Osteoblast (primary cell): ENCODE results near the gene TGM3. TPM values are rescaled to one million over a fixed set of nuclear protein-coding genes. Genes with fewer than 3 reads are reported as not detected.

Source experiments
- DNase-seq: peaks from one replicate; pipeline ENCODE4 v3.0.0; 2011; ENCODE audit warnings: low spot score, mixed read lengths; ENCODE audit not compliant: insufficient read length; ENCODE audit errors: missing footprints
- H2AFZ ChIP-seq: 2 replicates; pipeline ENCODE4 v1.6.0; 2011; ENCODE audit warnings: mild to moderate bottlenecking, low read length
- H3K27ac ChIP-seq: 2 replicates; pipeline ENCODE4 v1.5.1; 2011; ENCODE audit warnings: mild to moderate bottlenecking, low read depth, low read length, moderate library complexity
- H3K27me3 ChIP-seq: 2 replicates; pipeline ENCODE4 v1.6.0; 2012; ENCODE audit warnings: mild to moderate bottlenecking, control low read depth, inconsistent platforms, low read length, moderate library complexity; ENCODE audit not compliant: insufficient read depth
- H3K36me3 ChIP-seq: 2 replicates; pipeline ENCODE4 v1.5.1; 2011; ENCODE audit warnings: mild to moderate bottlenecking, low read length, control low read depth, moderate library complexity; ENCODE audit not compliant: insufficient read depth
- H3K4me1 ChIP-seq: 2 replicates; pipeline ENCODE4 v1.5.1; 2011; ENCODE audit warnings: mild to moderate bottlenecking, low read length, control low read depth, moderate library complexity; ENCODE audit not compliant: insufficient read depth
- H3K4me2 ChIP-seq: 2 replicates; pipeline ENCODE4 v1.6.0; 2011; ENCODE audit warnings: mild to moderate bottlenecking, low read length; ENCODE audit not compliant: insufficient read depth
- H3K4me3 ChIP-seq: fragments of 200-600 bp; sonication (generic); 3 replicates; pipeline ENCODE4 v1.5.1; 2012; ENCODE audit warnings: mild to moderate bottlenecking, low read length, inconsistent platforms; ENCODE audit not compliant: insufficient read depth
- H3K79me2 ChIP-seq: 2 replicates; pipeline ENCODE4 v1.6.0; 2012; ENCODE audit warnings: mild to moderate bottlenecking, low read length, control low read depth, inconsistent platforms; ENCODE audit not compliant: insufficient read depth
- H3K9me3 ChIP-seq: 2 replicates; pipeline ENCODE4 v1.5.1; 2011; ENCODE audit warnings: low read depth, low read length, control low read depth
- H4K20me1 ChIP-seq: 2 replicates; pipeline ENCODE4 v1.6.0; 2012; ENCODE audit warnings: mild to moderate bottlenecking, low read length, control low read depth; ENCODE audit not compliant: insufficient read depth
- CTCF ChIP-seq: IDR thresholded peaks from 2 replicates; pipeline ENCODE4 v1.5.1; 2011; ENCODE audit warnings: mild to moderate bottlenecking, low read depth, low read length, moderate library complexity; ENCODE audit errors: extremely low read depth
- total RNA-seq: library from RNA; depleted of rRNA; stranded (reverse); fragments of >200 nt; gene quantifications from 2 replicates; pipeline ENCODE4 v1.2.3, GENCODE V29; 2012

TGM3 gene
- total RNA-seq, 1 donor = not detected

GRCh38 chr20:2300420-2300819, 4.6 kb downstream of the TGM3 start:
- no peak overlapping the region for H2AFZ ChIP-seq
- H3K4me3 ChIP-seq = no peak overlapping the region
- H3K36me3 ChIP-seq = no peaks in the 10 kb centered on the region
- no peaks in the 10 kb centered on the region for H3K9me3 ChIP-seq
- H4K20me1 ChIP-seq = no peaks in the 10 kb centered on the region
- peaks cover 40% of the 10 kb centered on the region for H3K27me3 ChIP-seq
- no peak for TF ChIP-seq CTCF
- DNase-seq = no peak
- no peaks in the 10 kb centered on the region for H3K4me1 ChIP-seq
- H3K4me2 ChIP-seq = no peak overlapping the region
- no peak overlapping the region for H3K27ac ChIP-seq
- H3K79me2 ChIP-seq = no peaks in the 10 kb centered on the region

- Histone ChIP-seq H4K20me1 (no peaks in the 10 kb centered on the region), H3K4me1 (no peaks in the 10 kb centered on the region), H3K27ac (no peak overlapping the region), H3K79me2 (no peaks in the 10 kb centered on the region), H3K4me2 (no peak overlapping the region), H3K36me3 (no peaks in the 10 kb centered on the region), H3K27me3 (peaks cover 45% of the 10 kb centered on the region), H3K4me3 (no peak overlapping the region), H3K9me3 (no peaks in the 10 kb centered on the region), H2AFZ (no peak overlapping the region)
- no peak for DNase-seq
- no peak for TF ChIP-seq CTCF
These were observed 5.4 kb downstream of the TGM3 start for GRCh38 chr20:2301164-2301622.

GRCh38 chr20:2302384-2303060, 6.7 kb downstream of the TGM3 start:
- H2AFZ ChIP-seq = no peak overlapping the region
- no peak overlapping the region for H3K4me3 ChIP-seq
- no peak for DNase-seq
- no peak for TF ChIP-seq CTCF
- peaks cover 34% of the 10 kb centered on the region for H3K27me3 ChIP-seq
- no peaks in the 10 kb centered on the region for H3K79me2 ChIP-seq
- no peak overlapping the region for H3K27ac ChIP-seq
- no peaks in the 10 kb centered on the region for H3K9me3 ChIP-seq
- no peaks in the 10 kb centered on the region for H3K4me1 ChIP-seq
- H3K36me3 ChIP-seq = no peaks in the 10 kb centered on the region
- H3K4me2 ChIP-seq = no peak overlapping the region
- H4K20me1 ChIP-seq = no peaks in the 10 kb centered on the region

- H2AFZ ChIP-seq = no peak overlapping the region
- H3K9me3 ChIP-seq = no peaks in the 10 kb centered on the region
- H4K20me1 ChIP-seq = no peaks in the 10 kb centered on the region
- H3K4me1 ChIP-seq = no peaks in the 10 kb centered on the region
- H3K27me3 ChIP-seq = peaks cover 25% of the 10 kb centered on the region
- no peaks in the 10 kb centered on the region for H3K36me3 ChIP-seq
- H3K4me2 ChIP-seq = no peak overlapping the region
- no peak for DNase-seq
- no peak overlapping the region for H3K4me3 ChIP-seq
- no peak overlapping the region for H3K27ac ChIP-seq
- TF ChIP-seq CTCF = no peak
- no peaks in the 10 kb centered on the region for H3K79me2 ChIP-seq
These were observed 7.9 kb downstream of the TGM3 start for GRCh38 chr20:2303673-2304072.
